Inflammatory macrophage (primary cell): ENCODE data around the gene TAF11L2.
"Not testable (repeated sequence)": the region's sequence is repeated elsewhere in the genome, so short reads cannot be mapped to it uniquely, and the experiment has no call there.

ENCODE experiments used
- DNase-seq, 2 donors: peaks; one replicate each; pipeline ENCODE4 v3.0.0-alpha.2; 2020 to 2022

Gene TAF11L2

GRCh38 chr5:17528369-17528768 lies 30.3 kb downstream of the TAF11L2 start, which contains the start of gene TAF11L6:
TAF11L6 (plus strand) TSS chr5:17528669.
- DNase-seq: not testable (repeated sequence)
